GM19239 (cell line): ENCODE data around the gene ERRFI1.
"Not testable (repeated sequence)": the region's sequence is repeated elsewhere in the genome, so short reads cannot be mapped to it uniquely, and the experiment has no call there.

ENCODE experiments used
- DNase-seq: peaks from one replicate; pipeline ENCODE4 v3.0.0; 2011; ENCODE audit warnings: low spot score; ENCODE audit not compliant: insufficient read length
- FAIRE-seq: peaks from 2 replicates; lab custom pipeline; 2011; peaks lifted over from hg19 to GRCh38; lab: Jason Lieb, UNC

ERRFI1 gene

DNA sequence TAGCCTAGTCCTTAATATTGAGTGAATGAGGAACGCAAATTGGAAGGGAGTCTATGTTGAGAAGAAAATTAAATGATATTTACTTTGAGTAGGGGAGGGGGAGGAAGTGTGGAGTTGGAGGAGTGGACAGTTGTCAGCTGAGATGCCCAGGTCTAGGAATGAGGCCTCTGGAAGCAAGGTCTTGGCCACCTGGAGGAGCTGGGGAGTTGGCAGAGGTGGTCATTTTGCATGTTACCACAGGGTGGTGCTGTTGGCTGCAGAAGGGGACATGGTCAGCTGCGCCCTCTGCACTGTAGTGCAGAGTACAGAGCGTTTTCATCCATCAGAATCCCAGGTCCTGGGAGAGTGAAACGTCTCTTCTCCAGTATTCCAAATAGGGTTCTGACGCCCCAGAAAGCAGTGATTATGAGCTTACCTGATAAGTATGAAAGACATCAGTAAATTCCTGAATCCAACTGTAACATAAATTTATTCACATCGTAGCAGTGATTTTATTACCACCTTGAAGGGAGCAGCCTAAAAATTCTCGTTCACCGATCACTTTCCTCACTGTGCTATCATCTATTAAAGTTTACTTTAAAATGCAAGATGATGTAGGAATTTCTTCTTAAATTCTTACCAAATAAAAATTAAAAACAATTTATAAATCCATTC, 50.8 kb downstream of the ERRFI1 start:
- FAIRE-seq: peak; percentile 60
- DNase-seq: no peak

DNA sequence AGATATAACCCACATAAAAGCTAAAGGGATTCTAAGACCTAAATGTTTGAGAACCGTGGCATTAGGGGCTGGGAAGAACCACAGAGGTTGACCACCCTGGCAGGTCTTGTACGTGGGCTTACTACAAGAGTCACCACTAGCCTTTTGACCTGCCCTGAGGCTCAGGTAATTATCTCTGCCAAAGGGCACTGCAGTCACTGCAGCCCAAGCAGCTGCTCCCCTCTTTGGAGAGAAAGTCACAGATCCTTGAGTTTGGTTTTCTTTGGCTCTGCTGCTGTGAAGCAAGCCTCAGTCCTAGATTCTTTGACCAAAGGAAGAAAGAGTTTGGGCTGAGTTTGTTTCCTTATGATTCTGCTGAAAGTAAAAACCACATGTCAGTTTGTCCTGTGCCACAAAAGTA, 53.0 kb downstream of the ERRFI1 start:
- FAIRE-seq: no peak
- no peak for DNase-seq

DNA sequence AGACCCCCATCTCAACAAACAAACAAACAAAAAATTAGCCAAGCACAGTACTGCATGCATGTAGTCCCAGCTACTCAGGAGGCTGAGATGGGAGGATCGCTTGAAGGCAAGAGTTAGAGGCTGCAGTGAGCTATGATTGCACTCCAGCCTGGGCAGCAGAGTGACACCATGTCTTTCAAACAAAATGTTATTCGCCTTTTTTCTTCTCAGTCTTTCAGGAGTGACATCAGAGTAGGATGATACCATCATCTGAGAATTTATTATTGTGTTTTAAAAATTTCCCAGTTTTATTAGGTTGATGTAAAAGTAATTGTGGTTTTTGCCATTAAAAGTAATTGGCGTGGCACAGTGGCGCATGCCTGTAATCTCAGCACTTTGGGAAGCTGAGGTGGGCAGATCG, 53.8 kb downstream of the ERRFI1 start:
- DNase-seq: no peak
- no peak for FAIRE-seq

DNA sequence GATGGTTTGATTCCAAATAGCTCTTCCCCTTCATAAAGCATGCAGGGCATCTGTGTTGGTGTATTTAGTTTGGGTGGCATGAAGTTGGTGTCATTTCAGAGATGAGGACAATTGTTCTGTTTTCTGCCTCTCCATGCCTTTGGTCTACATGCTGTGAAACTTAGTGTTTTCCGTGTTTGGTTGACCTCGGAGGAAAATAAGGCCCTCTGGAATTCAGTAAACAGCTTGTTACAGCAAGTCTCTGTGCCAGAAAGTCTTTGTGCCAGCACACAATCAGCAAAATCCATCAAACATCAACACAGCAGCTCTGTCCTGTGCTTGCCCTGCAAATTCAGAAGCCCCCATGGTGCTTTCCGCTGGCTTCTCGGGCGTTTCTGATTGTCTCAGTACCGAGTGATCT, 55.1 kb downstream of the ERRFI1 start:
- FAIRE-seq (no peak), DNase-seq (no peak)

DNA sequence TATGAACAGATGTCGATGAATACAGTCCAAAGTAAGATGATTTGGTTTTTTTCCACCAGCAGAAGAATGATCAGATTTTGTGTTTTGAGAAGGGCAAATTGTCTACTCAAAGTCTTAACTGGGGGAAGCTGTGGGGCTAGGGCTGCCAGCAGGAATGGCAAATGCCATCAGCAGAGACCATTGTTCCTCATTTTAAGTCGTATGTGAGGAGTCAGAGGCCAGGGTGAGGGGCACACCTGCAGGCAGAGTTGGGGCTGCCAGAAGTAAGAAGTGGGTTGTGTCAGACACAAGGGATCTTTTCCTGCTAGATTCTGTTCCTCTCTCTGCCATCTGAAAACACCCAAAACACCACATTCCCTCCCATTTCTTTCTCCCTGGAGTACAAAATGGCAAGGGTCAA, 55.9 kb downstream of the ERRFI1 start:
- DNase-seq (no peak), FAIRE-seq (no peak)

DNA sequence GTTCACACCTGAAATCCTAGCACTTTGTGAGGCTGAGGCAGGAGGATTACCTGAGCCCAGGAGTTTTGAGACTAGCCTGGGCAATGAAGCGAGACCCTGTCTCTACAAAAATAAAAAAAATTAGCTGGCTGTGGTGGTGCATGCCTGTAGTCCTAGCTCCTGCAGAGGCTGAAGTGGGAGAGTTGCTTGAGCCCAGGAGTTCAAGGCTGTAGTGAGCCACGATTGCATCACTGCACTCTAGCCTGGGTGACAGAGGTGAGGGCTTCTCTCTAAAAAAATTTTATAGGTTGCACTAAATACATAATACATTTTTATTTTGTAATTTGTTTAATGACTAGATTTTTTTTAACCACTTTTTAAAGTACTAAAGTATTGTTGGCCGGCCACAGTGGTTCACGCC, 58.5 kb downstream of the ERRFI1 start:
- DNase-seq: no peak
- FAIRE-seq: no peak

DNA sequence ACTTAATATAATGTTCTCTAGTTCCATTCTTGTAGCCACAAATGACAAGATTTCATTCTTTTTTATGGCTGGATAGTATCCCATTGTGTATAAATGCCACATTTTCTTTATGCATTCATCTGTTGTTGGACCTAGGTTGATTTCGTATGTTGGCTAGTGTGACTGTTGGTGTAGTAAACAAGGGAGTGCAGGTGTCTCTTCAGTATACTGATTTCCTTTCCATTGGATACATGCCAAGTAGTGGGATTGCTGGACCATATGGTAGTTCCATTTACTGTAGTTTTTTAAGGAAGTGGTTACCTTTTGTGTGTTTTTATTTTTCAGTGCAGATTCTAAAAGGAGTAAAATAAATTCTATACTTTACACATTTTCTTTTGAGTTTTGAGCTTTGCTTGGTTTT, 58.9 kb downstream of the ERRFI1 start:
- DNase-seq (no peak), FAIRE-seq (no peak)

DNA sequence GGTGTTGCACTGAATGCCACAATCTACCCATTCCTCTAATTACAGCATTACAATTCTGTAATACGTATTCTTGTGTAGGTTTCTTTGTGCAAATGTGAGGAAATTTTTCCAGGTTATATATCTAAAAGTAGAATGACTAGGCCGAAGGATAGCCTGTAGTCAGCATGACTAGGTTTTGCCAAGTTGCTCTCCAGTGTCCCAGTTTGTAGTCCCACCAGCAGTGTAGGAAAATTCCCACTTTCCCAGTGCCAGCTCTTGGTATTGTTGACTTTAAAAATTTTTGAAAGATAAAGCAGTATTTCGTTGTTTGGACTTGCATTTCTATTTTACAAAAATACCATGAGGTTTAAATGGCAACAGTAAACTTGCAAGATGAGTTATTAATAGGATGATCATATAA, 61.6 kb downstream of the ERRFI1 start:
- FAIRE-seq: no peak
- DNase-seq: no peak

DNA sequence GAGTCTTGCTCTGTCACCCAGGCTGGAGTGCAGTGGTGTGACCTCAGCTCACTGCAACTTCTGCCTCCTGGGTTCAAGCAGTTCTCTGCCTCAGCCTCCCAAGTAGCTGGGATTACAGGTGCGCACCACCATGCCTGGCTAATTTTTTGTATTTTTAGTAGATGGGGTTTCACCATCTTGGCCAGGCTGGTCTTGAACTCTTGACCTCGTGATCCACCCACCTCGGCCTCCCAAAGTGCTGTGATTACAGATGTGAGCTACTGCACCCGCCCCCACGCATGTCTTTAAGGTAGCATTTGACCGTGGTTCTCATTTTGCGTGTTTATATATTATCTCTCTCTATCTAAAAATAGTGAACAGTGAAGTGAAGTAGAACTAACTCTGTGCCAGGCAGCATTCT, 62.3 kb downstream of the ERRFI1 start:
- not testable (repeated sequence) for DNase-seq

DNA sequence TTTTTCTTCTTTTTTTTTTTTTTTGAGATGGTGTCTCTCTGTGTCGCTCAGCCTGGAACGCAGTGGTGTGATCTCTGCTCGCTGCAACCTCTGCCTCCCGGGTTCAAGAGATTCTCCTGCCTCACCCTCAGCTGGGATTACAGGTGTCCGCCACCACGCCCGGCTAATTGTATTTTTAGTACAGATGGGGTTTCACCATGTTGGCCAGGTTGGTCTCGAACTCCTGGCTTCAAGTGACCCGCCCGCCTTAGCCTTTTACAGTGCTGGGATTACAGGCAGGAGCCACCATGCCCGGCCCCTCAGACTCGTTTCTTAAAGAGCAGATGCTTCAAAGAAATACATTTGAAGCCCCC, 62.8 kb downstream of the ERRFI1 start:
- not testable (repeated sequence) for DNase-seq, FAIRE-seq

More for the DNA sequence above, 62.3 kb downstream of the ERRFI1 start:
- FAIRE-seq: not testable (repeated sequence)

DNA sequence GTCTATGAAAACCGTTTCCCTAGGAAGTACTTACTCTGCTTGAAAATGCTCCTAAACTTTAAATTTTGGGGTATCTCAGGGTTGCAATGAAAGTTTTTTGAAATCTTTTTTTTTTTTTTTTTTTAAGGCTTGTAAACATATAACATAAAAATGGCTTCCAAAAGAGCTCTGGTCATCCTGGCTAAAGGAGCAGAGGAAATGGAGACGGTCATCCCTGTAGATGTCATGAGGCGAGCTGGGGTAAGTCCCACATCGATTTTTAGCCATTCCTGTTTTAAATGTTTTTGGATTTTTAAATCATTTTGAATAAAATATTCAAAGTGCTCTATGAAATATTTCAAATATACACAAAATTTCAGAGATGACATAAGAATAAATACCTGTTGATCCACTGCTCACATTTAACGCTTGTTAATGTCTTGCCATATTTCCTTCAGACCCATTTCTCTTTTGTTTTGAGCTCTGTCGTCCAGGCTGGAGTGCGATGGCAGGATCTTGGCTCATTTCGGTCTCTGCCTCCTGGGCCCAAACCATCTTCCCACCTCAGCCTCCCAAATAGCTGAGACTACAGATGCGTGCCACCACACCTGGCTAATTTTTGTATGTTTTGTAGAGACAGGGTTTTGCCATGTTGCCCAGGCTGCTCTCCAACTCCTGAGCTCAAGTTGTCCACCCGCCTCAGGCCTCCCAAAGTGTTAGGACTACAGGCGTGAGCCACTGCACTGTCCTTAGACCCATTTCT, 63.3 kb downstream of the ERRFI1 start:
- no peak for FAIRE-seq
- no peak for DNase-seq

DNA sequence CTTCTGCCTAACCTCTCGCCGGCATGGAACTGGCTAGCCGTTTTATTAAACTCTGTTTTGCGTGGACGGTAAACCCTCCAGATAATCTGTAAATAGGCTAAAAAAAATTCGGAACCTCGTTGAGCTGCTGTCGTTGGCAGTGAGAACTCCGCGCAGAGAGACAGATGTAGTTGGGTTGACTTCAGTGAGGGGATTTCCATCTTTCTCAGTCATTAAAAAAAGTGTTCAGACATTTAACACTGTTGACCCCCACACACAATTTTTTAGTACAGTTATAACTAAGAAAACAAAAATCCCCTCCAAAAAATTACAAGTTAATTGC, 64.1 kb downstream of the ERRFI1 start:
- DNase-seq: no peak
- no peak for FAIRE-seq
